H1 (cell line): ENCODE data around the gene ADGRD2. TPM values are rescaled to one million over a fixed set of nuclear protein-coding genes. Genes with fewer than 3 reads are reported as not detected.

Source experiments
- BRCA1 ChIP-seq: IDR thresholded peaks from 2 replicates; pipeline ENCODE4 v1.6.1; 2012; ENCODE audit warnings: low read depth, low read length, improper control_type of control experiment
- JUN ChIP-seq: IDR thresholded peaks from 2 replicates; pipeline ENCODE4 v1.6.1; 2011; ENCODE audit warnings: low read depth, mild to moderate bottlenecking, improper control_type of control experiment, low read length
- MAFK ChIP-seq: IDR thresholded peaks from 2 replicates; pipeline ENCODE4 v1.6.1; 2012; ENCODE audit warnings: low read depth, mild to moderate bottlenecking, improper control_type of control experiment, low read length
- POLR2A ChIP-seq, 2 experiments: IDR thresholded peaks; 1 replicate in 1 of 2; 2 replicates in 1 of 2; pipeline ENCODE4 v1.6.1; 2011; ENCODE audit warnings: low read depth in 2 of 2, low read length in 2 of 2, mild to moderate bottlenecking in 2 of 2; ENCODE audit errors: control extremely low read depth in 1 of 2
- TAF7 ChIP-seq: optimal IDR thresholded peaks from 2 replicates; pipeline ENCODE3; 2011; ENCODE audit warnings: low read depth, mild to moderate bottlenecking, inconsistent platforms, low read length, moderate library complexity, borderline replicate concordance
- polyA plus RNA-seq, 7 experiments: library from polyadenylated mRNA; depleted of rRNA in 3 of 7; stranded (reverse) in 5 of 7; unstranded in 2 of 7; fragments of >200 nt in 5 of 7; fragments of 200-250 nt in 2 of 7; gene quantifications; 1 replicate in 5 of 7; 2 replicates in 1 of 7; 4 replicates in 1 of 7; pipeline versions ENCODE4 v1.2.1 to v1.2.3, GENCODE V29; 2011 to 2013; ENCODE audit warnings: missing spikeins in 2 of 7, mixed read lengths in 2 of 7
- total RNA-seq: library from RNA; stranded (reverse); fragmentation: NEBNext Ultra II Directional; extraction: Animal tissue kit (Norgen Biotek cat#: 25700); gene quantifications from 2 replicates; pipeline ENCODE4 v1.2.1, GENCODE V29; 2021

The ADGRD2 gene
- total and polyA plus RNA-seq, 2 of the 8 experiments (the other 6 are each of a cell fraction or from before 2014, with no cell fraction given): 0.41 to 1.4 TPM

GRCh38 chr9:124479371-124479770 lies 29.1 kb downstream of the ADGRD2 start (continued):
- no peak for TF ChIP-seq JUN
- TF ChIP-seq TAF7: no peak
- TF ChIP-seq BRCA1: no peak
- TF ChIP-seq POLR2A (IDR thresholded peaks at IDR 0.05; ENCODE audit: control extremely low read depth in 1 of 2, low read depth in 2 of 2, low read length in 2 of 2): no peak
- TF ChIP-seq MAFK: no peak
